Tongue (tissue), 2 donors: ENCODE results near the gene PTCD1. TPM values are rescaled to one million over a fixed set of nuclear protein-coding genes. Genes with fewer than 3 reads are reported as not detected.

Experiments
- DNase-seq: peaks from one replicate; pipeline ENCODE4 v3.0.0-alpha.2; 2015
- total RNA-seq: library from RNA; depleted of rRNA; stranded (reverse); fragments of >200 nt; gene quantifications from one replicate; pipeline ENCODE4 v1.2.3, GENCODE V29; 2014

The PTCD1 gene
- total RNA-seq, 1 donor from 2014 or later = 6.8 TPM

GRCh38 chr7:99408379-99409191 is 30.0 kb downstream of the PTCD1 start, which contains the start of the genes BUD31 and PDAP1:
BUD31 (plus strand) TSS chr7:99408969; CDS start chr7:99411093, 2,124 bp downstream.
PDAP1 (minus strand) TSS chr7:99408597; CDS start chr7:99408548, 49 bp downstream.
- DNase-seq = peak; percentile 97

- DNase-seq = peak; percentile 48
These were observed 30.7 kb downstream of the PTCD1 start for GRCh38 chr7:99407872-99408378.

GRCh38 chr7:99406557-99406956 is 32.0 kb downstream of the PTCD1 start:
- no peak for DNase-seq

GRCh38 chr7:99404977-99405320 is 33.6 kb downstream of the PTCD1 start:
- DNase-seq = no peak

GRCh38 chr7:99404235-99404976 is 34.2 kb downstream of the PTCD1 start:
- no peak for DNase-seq

- no peak for DNase-seq
These were observed 34.8 kb downstream of the PTCD1 start for GRCh38 chr7:99403764-99404163.

GRCh38 chr7:99402854-99403253 is 35.7 kb downstream of the PTCD1 start:
- no peak for DNase-seq

GRCh38 chr7:99399597-99399996 is 39.0 kb downstream of the PTCD1 start:
- no peak for DNase-seq

GRCh38 chr7:99398891-99399445 is 39.6 kb downstream of the PTCD1 start:
- no peak for DNase-seq

GRCh38 chr7:99397297-99397983 is 41.2 kb downstream of the PTCD1 start:
- DNase-seq = no peak

GRCh38 chr7:99396418-99397296 is 41.9 kb downstream of the PTCD1 start:
- no peak for DNase-seq

- no peak for DNase-seq
These were observed 42.8 kb downstream of the PTCD1 start for GRCh38 chr7:99395616-99396327.

GRCh38 chr7:99394188-99394502 is 44.5 kb downstream of the PTCD1 start:
- no peak for DNase-seq

GRCh38 chr7:99393355-99394187 is 45.0 kb downstream of the PTCD1 start:
- DNase-seq = peak; percentile 72

GRCh38 chr7:99392659-99393354 is 45.8 kb downstream of the PTCD1 start:
- DNase-seq = peak; percentile 82

GRCh38 chr7:99392046-99392445 is 46.6 kb downstream of the PTCD1 start:
- DNase-seq = no peak

GRCh38 chr7:99390941-99391602 is 47.5 kb downstream of the PTCD1 start:
- DNase-seq = no peak

GRCh38 chr7:99389772-99390171 is 48.8 kb downstream of the PTCD1 start:
- no peak for DNase-seq

GRCh38 chr7:99387912-99388311 is 50.7 kb downstream of the PTCD1 start:
- DNase-seq = no peak
